HG03432 (cell line): ENCODE data around the gene SNX19.
"Not testable (repeated sequence)": the region's sequence is repeated elsewhere in the genome, so short reads cannot be mapped to it uniquely, and the experiment has no call there.

Source experiments
- ATAC-seq: cut with Tn5 transposase; IDR thresholded peaks from one replicate; pipeline ENCODE4 v1.9.1; 2021; ENCODE audit warnings: mild to moderate bottlenecking, moderate library complexity; ENCODE audit not compliant: unreplicated experiment

Gene SNX19

DNA sequence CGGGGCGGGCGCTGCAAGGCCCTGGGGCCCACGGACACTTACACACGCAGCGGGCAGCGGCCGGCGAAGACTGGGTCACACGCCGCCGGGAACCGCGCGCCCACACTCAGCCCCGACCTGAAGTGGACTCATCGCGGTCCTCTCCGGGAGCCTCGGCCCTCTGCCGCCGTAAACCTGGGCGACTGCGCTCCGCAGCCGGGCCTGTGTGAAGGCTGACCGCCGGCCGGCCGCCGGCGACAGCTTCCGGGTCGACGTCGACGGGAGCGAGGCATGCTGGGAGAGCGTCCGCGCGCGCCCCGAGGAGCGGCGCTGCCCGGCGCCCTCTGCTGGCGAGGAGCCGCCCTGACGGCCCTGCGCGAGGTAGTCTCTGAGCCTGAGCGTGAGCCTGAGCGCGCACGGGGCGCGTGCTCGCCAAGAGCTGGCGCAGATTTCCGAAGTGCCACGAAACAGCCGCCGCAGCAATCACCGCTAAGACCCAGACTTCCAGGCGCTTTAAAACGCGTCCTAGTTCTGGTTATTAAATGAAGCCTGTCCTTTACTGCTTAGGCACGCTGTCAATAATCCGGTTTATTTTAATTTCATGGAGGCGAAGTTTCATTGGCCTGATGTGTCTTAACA is at the start of gene SNX19:
TSS of gene SNX19 (minus strand) at position 242 of the 618 bp plus-strand sequence. CDS start 540 bp downstream, outside the sequence.
- peak; percentile 100 for ATAC-seq

GRCh38 chr11:130964058-130964792 is 47.9 kb upstream of the SNX19 start:
- no peak for ATAC-seq

DNA sequence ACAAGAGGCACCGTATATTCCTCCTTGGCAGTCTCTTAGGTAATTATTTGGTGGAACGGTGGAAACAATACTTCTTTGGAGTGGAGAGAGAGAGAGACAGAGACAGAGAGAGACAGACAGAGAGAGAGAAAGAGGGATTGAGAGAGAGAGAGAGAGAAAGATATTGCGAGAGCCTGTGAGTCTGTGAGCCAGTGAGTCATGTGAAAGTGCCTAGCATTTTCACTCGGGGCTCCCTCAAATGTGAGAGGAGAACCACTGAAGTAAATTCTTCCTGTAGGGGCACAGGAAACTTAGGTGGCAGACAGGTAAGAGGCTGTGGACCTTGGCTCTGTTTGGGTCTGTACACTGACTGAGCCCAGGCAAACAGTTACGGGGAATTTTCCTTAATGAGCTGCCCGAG is 31.6 kb upstream of the SNX19 start:
- ATAC-seq, result no peak

DNA sequence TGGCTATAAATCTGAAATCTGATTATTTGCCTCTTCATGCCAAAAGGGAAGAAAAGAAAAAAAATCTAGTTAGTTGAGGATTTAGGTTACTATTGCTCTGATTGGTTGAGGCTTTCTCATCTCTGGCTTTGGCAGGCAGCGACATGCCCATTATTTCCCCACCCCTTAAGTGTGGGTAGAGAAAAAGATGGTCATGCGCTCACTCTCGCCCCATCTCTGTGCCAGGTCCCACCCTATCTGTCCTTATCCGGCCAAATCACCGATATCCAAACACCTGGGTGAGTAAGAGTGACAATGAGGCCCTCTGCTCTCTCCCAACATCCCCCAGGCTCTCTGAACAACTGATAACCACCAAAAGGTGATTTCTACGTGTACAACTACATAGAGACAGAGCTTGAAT is 31.2 kb upstream of the SNX19 start:
- ATAC-seq, result no peak

GRCh38 chr11:130947058-130947457 is 30.8 kb upstream of the SNX19 start:
- ATAC-seq, result no peak

DNA sequence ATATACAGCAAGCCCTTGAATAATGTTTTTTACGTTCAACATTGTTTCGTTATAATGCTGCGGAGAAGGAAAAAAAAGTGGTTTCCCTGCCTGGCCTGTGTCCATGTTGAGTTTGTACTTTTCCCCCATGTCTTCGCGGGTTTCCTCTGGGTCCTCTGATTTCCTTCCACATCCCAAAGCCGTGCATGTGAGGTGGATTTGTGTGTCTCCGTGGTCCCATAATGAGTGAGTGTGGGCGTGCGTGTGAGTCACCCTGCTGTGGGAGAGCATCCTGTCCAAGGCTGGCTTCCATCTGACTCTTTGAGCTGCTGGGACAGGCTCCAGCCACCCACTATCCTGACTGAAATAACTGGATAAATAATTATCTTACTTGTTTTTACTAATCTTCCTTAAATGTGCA is 29.6 kb upstream of the SNX19 start:
- ATAC-seq, result no peak

GRCh38 chr11:130940706-130941105 is 24.4 kb upstream of the SNX19 start:
- no peak for ATAC-seq

DNA sequence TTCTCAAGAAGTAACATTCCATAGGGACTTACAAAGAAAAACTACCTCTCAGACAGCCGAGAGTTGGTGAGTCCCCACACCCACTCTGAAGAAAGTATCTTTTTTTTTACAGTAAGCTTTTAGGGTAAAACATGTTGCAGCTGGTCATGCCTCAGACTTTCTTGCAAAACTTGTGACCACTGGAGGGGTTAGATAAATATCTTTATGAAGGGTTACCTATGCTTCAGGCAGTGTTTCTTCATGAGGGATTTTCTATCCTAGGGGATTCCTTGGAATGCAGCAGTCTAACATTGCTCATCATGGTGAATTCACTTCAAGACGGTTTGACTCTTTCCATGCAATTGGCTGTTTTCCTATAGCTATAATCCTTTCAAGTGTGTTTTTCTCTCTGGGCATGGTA is 20.8 kb upstream of the SNX19 start:
- no peak for ATAC-seq

DNA sequence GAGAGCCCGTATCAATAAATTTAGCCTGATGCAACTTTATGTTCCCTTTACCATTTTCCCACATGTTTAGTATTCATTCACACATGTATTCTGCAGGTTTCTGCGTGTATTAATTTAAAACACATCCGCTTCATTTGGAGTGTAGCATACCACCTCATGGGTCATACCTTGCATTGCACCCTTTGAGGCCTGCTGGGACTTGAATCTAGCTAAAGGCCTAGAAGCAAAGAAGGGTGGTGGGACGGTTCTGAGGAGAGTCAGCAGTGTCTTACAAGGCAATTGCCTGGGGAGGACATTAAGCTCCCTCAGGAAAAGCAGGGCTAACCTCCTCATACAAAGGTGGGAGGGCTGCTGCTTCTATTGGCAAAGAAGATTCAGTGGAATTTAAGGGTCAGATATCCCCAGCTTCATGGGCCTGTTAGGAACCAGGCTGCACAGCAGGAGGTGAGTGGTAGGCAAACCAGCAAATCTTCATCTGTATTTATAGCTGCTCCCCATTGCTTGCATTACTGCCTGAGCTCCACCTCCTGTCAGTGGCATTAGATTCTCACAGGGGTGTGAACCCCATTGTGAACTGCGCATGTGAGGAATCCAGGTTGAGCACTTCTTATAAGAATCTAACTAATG is 15.9 kb upstream of the SNX19 start:
- ATAC-seq, result no peak

- ATAC-seq, result no peak
Observed at GRCh38 chr11:130924750-130925149, 8.5 kb upstream of the SNX19 start.

GRCh38 chr11:130920612-130921011 is 4.3 kb upstream of the SNX19 start:
- ATAC-seq, result not testable (repeated sequence)

DNA sequence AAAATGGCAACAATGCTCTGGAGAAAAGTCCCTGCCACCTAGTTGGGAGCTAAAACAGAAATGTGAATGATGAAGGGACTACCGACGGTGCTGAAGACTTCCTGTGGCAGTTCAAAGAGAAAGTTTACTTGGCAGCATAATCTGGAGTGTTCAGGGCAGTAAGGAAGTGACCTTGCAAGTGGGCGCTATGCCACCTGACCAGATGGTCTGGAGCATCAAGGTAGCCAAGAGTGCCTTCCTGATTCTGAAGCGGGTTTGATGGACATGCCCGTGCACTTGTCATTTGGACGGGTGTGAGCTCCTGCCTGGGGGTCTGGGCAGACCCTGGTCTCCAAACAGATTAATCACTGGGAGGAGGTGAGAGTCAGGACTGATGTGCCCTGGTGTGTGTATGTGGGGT is 1.8 kb upstream of the SNX19 start:
- ATAC-seq, result no peak

DNA sequence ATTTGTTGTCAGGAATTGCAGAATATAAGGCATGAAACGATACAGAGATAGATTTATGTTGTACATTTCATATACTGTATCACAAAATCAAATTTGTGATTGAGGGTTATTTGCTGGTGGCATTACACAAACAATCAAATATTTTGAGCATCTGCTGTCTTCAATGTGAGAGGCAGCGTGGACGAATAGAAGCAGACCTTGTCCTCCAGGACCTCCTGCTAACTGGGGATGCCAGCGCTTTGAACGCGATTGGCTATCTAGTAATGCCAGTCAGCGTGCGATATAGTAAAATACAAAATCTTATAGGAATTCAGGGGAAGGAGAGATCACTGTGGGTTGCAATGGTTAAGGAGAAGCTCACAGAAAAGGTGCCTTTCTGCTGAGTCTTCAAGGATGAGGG is 631 bp upstream of the SNX19 start:
- ATAC-seq, result no peak

- ATAC-seq, result peak; percentile 0
Observed at GRCh38 chr11:130915603-130916237, 559 bp downstream of the SNX19 start.

- no peak for ATAC-seq
Observed at GRCh38 chr11:130913268-130913667, 3.0 kb downstream of the SNX19 start.

DNA sequence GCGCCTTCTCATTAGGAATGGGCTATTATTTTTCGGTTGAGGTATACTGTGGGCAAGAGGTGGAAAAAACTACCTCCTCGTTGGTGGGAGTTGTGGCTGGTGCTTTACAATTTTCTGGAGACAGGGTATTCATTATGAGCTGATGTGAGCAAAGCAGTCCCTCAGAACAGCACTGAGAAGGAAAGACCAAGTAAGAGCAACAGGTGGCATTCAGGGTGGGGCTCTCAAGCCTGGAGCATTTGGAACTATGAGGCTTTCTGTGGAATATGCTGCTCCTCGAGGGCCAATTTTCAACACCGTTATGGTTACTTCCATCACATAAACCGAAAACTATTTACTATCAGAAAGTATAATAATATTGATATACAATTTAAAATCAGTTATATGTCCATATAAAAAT is 3.7 kb downstream of the SNX19 start:
- ATAC-seq, result no peak

GRCh38 chr11:130911306-130911705 is 5.0 kb downstream of the SNX19 start:
- ATAC-seq, result no peak

GRCh38 chr11:130909650-130910049 is 6.6 kb downstream of the SNX19 start:
- ATAC-seq, result no peak

DNA sequence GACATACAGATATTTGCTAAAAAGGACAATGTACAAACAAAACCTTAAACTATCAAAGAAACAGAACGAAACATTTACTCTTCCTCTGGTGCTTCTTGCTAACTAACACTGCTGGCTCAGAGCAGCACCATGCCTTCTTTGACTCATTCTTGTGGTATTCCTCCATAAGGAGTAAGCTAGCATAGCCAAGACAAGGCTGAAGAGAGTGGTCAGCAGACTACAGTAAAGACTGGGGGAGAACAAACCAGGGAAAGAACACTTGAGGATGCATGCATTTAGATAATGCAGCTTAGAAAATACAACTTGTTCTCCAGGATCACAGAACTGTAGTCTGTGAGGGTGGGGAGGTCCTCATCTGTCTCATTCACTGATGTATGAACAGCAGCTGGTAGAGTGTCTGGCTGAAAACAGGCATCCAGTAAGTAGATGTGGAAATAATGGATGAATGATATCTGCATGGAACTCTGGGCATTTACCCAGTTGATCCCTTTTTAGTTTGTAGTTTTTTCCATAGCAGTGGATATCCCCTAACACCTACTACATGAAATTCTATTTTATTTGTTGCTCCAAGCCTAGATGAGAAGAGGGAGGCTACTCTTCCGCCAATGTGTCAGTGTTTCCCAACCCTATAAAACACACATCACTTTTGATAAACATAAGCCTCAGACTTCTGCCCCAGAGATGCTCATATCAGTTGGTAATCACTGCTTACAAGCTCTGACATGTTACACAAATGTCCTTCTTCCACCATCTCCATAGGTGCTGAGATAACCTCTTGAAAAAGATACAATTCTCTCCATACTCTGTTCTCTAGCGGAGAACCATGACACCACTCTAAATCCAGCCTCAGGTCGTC is 7.3 kb downstream of the SNX19 start:
- ATAC-seq, result no peak

DNA sequence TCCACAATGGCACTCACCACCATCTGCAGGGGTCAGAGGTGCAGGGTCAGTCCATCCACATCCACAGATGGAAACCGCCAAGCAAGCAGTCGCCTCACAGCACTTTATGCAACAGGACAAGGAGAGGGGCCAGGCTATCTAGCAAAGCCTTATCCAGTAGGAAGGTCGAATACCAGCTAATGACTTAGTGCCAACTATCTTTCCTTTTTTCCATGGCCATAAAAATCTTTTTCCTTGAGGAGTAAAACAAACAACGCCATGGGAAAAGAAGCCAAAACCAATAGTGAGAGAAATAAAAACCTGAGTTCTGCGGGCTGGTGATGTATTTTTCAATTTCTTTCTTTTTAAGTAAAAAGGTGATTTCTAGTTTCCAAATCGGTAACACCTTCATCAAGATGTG is 8.2 kb downstream of the SNX19 start:
- no peak for ATAC-seq

DNA sequence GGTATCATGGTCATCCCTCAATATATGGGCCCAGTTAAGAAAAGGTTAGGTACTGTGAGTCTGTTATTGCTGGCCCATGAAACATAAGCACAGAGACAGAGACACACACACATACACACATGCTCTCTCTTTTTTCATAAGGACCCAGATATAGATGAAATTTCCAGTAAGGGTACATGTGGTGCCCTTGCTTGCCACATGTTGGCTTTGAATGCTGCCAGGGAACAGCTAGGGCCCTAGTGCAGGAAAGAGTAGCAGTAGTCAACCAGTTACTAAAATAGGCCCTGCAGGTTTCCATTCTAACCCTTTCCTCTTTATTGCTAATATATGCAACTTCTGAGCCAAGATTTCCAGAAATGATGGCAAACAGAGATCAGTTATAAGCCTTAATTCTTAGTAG is 9.1 kb downstream of the SNX19 start:
- no peak for ATAC-seq
